ENCODE data around the gene PCMT1.
A peak's percentile ranks its signal among the peaks of the same experiment; 100 is the strongest.

PCMT1 gene

DNA sequence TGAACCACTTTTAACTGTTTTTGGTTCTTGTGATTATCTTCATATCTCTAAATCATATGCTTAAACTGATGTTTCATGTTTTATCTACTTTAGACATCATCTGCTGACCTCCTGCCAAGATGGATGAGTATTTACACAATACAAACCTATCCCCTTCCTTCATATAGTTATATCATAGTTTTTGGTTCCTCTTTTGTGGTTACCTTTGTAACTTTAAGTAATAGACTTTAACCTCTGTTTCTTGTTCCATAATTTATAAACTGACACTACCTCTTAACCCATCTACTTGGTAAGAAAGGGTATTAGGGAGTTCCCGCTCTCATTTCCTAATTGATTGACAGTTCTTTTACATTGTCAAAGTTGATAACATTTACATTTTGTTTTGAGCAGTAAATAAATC, 11.9 kb downstream of the PCMT1 start:
- TF ChIP-seq, protein P1, sequence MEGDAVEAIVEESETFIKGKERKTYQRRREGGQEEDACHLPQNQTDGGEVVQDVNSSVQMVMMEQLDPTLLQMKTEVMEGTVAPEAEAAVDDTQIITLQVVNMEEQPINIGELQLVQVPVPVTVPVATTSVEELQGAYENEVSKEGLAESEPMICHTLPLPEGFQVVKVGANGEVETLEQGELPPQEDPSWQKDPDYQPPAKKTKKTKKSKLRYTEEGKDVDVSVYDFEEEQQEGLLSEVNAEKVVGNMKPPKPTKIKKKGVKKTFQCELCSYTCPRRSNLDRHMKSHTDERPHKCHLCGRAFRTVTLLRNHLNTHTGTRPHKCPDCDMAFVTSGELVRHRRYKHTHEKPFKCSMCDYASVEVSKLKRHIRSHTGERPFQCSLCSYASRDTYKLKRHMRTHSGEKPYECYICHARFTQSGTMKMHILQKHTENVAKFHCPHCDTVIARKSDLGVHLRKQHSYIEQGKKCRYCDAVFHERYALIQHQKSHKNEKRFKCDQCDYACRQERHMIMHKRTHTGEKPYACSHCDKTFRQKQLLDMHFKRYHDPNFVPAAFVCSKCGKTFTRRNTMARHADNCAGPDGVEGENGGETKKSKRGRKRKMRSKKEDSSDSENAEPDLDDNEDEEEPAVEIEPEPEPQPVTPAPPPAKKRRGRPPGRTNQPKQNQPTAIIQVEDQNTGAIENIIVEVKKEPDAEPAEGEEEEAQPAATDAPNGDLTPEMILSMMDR (IDR thresholded peaks at IDR 0.05; ENCODE audit: insufficient read depth, low read depth, low read length, missing control alignments) = no peak
- DNase-seq (ENCODE audit: low read depth) = no peak
- no peak overlapping the region for H3K4me3 ChIP-seq (ENCODE audit: low read length)

DNA sequence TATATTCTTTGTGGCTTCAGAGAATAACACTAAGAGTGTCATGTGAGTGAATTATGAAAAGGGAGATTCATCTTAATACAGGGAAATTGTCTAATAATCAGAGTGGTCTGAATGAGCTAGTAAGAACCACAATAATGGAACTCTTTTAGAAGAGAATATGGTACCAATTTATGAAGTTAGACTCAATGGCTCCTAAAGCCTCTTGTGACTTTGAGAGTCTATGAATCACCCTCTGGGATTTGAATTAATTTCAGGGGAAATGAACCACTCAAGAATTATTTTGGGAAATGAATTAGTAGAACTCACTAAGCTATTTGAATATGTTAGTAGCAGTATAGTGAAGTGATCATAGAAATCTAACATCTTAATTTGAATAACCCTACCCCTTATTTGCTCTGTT, 14.3 kb downstream of the PCMT1 start:
- no peak for DNase-seq (ENCODE audit: low read depth)
- TF ChIP-seq, protein P1 (IDR thresholded peaks at IDR 0.05; ENCODE audit: insufficient read depth, low read depth, low read length, missing control alignments) = no peak
- H3K4me3 ChIP-seq (ENCODE audit: low read length) = no peak overlapping the region

DNA sequence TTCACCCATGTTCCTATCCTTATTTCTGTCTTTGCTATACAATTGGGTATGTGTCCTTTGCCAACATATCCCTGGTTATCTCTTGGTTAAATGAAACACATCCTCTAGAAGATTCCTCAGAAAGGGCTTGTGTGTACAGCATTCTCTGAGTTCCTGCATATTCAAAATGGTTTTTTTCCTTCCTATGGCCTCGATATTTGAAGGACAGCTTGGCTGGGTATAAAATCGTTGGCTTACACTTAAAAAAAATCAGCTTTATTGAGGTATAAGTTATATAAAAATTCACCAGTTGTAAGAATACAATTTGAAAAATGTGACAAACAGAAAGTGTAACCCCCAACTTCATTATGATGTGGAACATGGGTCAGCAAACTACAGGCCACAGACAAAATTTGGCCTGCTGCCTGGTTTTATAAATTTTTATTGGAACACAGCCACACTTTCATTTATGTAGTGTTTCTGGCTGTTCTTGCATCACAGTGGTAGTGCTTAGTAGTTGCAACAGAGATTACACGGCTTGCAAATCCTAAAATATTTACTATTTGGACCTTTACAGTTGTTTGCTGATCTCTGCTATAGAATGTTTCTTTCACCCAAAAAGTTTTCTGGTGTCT, 16.7 kb downstream of the PCMT1 start:
- peak; percentile 32 for DNase-seq (ENCODE audit: low read depth)
- H3K4me3 ChIP-seq (ENCODE audit: low read length) = no peak overlapping the region
- TF ChIP-seq, protein P1 (IDR thresholded peaks at IDR 0.05; ENCODE audit: insufficient read depth, low read depth, low read length, missing control alignments) = no peak

DNA sequence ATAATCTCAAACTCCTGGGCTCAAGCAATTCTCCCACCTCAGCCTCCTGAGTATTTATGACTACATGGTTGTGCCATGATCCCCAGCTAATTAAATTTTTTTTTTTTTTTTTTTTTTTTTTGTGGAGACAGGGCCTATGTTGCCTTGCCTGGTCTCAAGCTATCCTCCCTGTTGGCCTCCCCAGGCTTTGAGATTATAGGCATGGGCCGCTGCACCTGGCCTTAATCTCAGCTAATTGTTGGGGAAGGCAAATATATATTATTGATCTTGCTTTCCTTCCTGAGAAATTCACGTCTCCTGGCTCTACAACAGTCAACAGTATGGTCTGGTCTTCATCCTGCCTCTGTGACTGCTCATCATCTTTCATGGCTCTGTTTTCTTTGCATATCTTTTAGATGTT, 20.1 kb downstream of the PCMT1 start:
- TF ChIP-seq, protein P1 (IDR thresholded peaks at IDR 0.05; ENCODE audit: insufficient read depth, low read depth, low read length, missing control alignments) = no peak
- no peak for DNase-seq (ENCODE audit: low read depth)
- no peak overlapping the region for H3K4me3 ChIP-seq (ENCODE audit: low read length)

DNA sequence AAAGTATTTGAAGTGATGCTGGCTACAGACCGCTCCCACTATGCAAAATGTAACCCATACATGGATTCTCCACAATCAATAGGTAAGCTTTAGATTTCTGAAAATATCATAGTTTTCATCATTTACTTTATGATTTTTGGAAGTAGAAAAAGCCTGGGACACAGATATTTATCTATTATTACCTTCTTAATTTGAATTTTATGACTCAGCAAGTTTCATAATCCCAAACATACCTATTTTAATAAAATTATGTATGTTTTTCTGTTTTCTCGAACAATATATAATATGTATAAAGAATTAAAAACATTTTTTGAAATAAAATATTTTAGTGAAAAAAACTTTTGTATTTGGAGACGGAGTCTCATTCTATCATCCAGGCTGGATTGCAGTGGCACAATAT, 21.6 kb downstream of the PCMT1 start:
- TF ChIP-seq, protein P1 (IDR thresholded peaks at IDR 0.05; ENCODE audit: insufficient read depth, low read depth, low read length, missing control alignments) = no peak
- H3K4me3 ChIP-seq (ENCODE audit: low read length) = no peak overlapping the region
- DNase-seq (ENCODE audit: low read depth) = no peak

DNA sequence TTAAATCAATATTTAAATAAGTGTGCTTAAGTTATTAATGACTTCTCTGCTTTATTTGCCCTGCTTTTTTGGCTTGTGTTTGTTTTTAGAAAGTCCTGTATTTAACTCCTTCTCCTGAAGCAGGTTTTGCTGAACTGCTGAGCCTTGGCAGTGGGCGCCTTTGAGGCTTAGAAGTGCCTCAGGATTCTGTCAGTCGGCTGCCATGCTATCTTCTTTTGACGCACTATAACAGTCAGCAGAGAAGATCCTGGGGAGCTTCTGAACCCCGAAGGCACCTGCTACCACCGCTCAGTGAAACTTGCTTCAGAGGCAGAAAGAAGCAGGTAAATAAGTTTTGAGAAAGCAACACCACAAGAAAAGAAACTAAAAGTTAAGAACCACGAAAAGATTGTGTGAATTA, 22.4 kb downstream of the PCMT1 start:
- TF ChIP-seq, protein P1 (IDR thresholded peaks at IDR 0.05; ENCODE audit: insufficient read depth, low read depth, low read length, missing control alignments) = no peak

DNA sequence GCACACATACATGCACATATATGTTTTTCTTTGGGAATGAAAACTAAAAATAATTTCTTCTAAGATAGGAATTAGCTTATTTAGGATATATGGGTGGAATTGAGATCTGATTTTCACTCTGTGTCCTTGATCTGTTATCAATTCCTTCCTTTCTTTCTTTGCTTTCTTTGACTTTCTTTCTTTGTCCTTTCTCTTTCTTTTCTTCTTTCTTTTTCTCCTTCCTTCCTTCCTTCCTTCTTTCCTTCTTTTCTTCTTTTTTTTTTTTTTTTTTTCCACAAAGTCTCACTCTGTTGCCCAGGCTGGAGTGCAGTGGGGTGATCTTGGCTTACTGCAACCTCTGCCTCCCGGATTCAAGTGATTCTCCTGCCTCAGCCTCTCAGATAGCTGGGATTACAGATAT, 28.1 kb downstream of the PCMT1 start:
- TF ChIP-seq, protein P1 (IDR thresholded peaks at IDR 0.05; ENCODE audit: insufficient read depth, low read depth, low read length, missing control alignments) = no peak
- DNase-seq (ENCODE audit: low read depth) = no peak
- no peak overlapping the region for H3K4me3 ChIP-seq (ENCODE audit: low read length)

More for the DNA sequence above, 22.4 kb downstream of the PCMT1 start:
- DNase-seq (ENCODE audit: low read depth) = no peak
- no peak overlapping the region for H3K4me3 ChIP-seq (ENCODE audit: low read length)
